ENCODE measurements around the gene TBPL2. TPM values are rescaled to one million over a fixed set of nuclear protein-coding genes. Genes with fewer than 3 reads are reported as not detected.

TBPL2 gene
- total RNA-seq, 1 experiment from 2014 or later = not detected

- Histone ChIP-seq H2AFZ (ENCODE audit: low read length) (no peak overlapping the region), H3K18ac (ENCODE audit: insufficient read length, low read depth, low read length) (no peak overlapping the region), H3K23ac (ENCODE audit: insufficient read length, low read depth, low read length) (no peak overlapping the region), H3K4ac (ENCODE audit: low read depth, low read length) (no peak overlapping the region), H3K27ac (ENCODE audit: insufficient read length, low read depth, low read length) (no peak overlapping the region), H4K8ac (replicated peaks; ENCODE audit: insufficient read length, low read depth, low read length) (no peak overlapping the region), H3K9me3 (ENCODE audit: control insufficient read depth, low read depth, low read length) (peaks cover 9% of the 10 kb centered on the region), H3T11ph (ENCODE audit: low read length) (no peak overlapping the region), H3K9ac (ENCODE audit: extremely low read depth, insufficient read length, low read length) (no peak overlapping the region), H2BK12ac (ENCODE audit: insufficient read length, low read depth, low read length) (no peak overlapping the region), H2BK120ac (ENCODE audit: low read depth, low read length, poor library complexity, severe bottlenecking) (no peak overlapping the region), H4K20me1 (ENCODE audit: control insufficient read depth, insufficient read depth, insufficient read length) (no peaks in the 10 kb centered on the region), H3K27me3 (ENCODE audit: insufficient read depth, low read length) (no peaks in the 10 kb centered on the region), H3K79me1 (ENCODE audit: insufficient read depth, low read depth, low read length, poor library complexity, severe bottlenecking) (no peaks in the 10 kb centered on the region), H3K4me1 (ENCODE audit: insufficient read depth, low read length) (no peaks in the 10 kb centered on the region), H3K56ac (ENCODE audit: insufficient read length, low read depth, low read length) (no peak overlapping the region), H3K79me2 (ENCODE audit: insufficient read depth, low read length) (no peaks in the 10 kb centered on the region), H4K91ac (ENCODE audit: insufficient read length, low read depth, low read length) (no peak overlapping the region), H2BK15ac (ENCODE audit: low read depth, low read length) (no peak overlapping the region), H2BK5ac (ENCODE audit: insufficient read length, low read length) (no peak overlapping the region), H3K4me2 (ENCODE audit: insufficient read depth, insufficient read length, low read length) (no peak overlapping the region), H2AK5ac (ENCODE audit: insufficient read length, low read length) (no peak overlapping the region), H3K23me2 (ENCODE audit: insufficient read length, low read depth, low read length, poor library complexity, severe bottlenecking) (no peaks in the 10 kb centered on the region), H2BK20ac (ENCODE audit: low read depth, low read length, poor library complexity, severe bottlenecking) (no peak overlapping the region), H4K5ac (ENCODE audit: insufficient read length, low read depth, low read length) (no peak overlapping the region), H3K14ac (ENCODE audit: insufficient read depth, low read length) (no peak overlapping the region)
- Mint-ChIP-seq H3K27ac (no peak overlapping the region), H3K27me3 (ENCODE audit: low read depth) (peaks cover 2% of the 10 kb centered on the region), H3K4me3 (no peak overlapping the region), H3K36me3 (ENCODE audit: insufficient read depth in 1 of 3, low read depth in 3 of 3) (peaks cover 0 to 2% (median 0%) of the 10 kb centered on the region in 3 experiments; a peak in 1 of 7 replicates), H3K4me1 (no peaks in the 10 kb centered on the region), H3K9me3 (peaks cover 8% of the 10 kb centered on the region in 2 experiments; a peak in 3 of 5 replicates)
- no peak for DNase-seq
- TF ChIP-seq, protein P1, sequence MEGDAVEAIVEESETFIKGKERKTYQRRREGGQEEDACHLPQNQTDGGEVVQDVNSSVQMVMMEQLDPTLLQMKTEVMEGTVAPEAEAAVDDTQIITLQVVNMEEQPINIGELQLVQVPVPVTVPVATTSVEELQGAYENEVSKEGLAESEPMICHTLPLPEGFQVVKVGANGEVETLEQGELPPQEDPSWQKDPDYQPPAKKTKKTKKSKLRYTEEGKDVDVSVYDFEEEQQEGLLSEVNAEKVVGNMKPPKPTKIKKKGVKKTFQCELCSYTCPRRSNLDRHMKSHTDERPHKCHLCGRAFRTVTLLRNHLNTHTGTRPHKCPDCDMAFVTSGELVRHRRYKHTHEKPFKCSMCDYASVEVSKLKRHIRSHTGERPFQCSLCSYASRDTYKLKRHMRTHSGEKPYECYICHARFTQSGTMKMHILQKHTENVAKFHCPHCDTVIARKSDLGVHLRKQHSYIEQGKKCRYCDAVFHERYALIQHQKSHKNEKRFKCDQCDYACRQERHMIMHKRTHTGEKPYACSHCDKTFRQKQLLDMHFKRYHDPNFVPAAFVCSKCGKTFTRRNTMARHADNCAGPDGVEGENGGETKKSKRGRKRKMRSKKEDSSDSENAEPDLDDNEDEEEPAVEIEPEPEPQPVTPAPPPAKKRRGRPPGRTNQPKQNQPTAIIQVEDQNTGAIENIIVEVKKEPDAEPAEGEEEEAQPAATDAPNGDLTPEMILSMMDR (conservative IDR thresholded peaks at IDR 0.05) = no peak
- WGBS (ENCODE audit: extremely low coverage, insufficient read length, low lambda C conversion rate) = no CpG with 5 or more reads among the region's 7 CpGs
Observed at GRCh38 chr14:55467307-55467706, 26.9 kb upstream of the TBPL2 start.
